SK-N-SH (cell line): ENCODE results near the gene SH2D3A. TPM values are rescaled to one million over a fixed set of nuclear protein-coding genes. Genes with fewer than 3 reads are reported as not detected.

Experiments
- CTCF ChIA-PET: fragments of 300-600, 350-600 bp; formaldehyde crosslinking; extraction: SDS; loops from one replicate; lab custom pipeline; 2021; lab: Yijun Ruan, JAX
- POLR2A ChIA-PET: fragments of 350-600 bp; sonication (Branson Sonifier 250); formaldehyde crosslinking; extraction: SDS; loops from one replicate; lab custom pipeline; 2020; ENCODE audit warnings: antibody characterized with exemption, inconsistent platforms; lab: Yijun Ruan, JAX
- DNase-seq: peaks from one replicate; pipeline ENCODE4 v3.0.0; 2012
- H2AFZ ChIP-seq: fragments of 200-600 bp; sonication (generic); 2 replicates; pipeline ENCODE4 v1.8.1; 2016; ENCODE audit warnings: antibody characterized with exemption, mild to moderate bottlenecking, low read depth
- H3F3A ChIP-seq: fragments of 200-600 bp; sonication (generic); replicated peaks from 2 replicates; pipeline ENCODE3; 2016; ENCODE audit warnings: antibody characterized with exemption, mild to moderate bottlenecking; ENCODE audit not compliant: insufficient read depth
- H3K27ac ChIP-seq, 2 experiments: fragments of 200-500 bp in 1 of 2; fragments of 200-600 bp in 1 of 2; sonication (Bioruptor generic) in 1 of 2; sonication (generic), shearing (Covaris generic) in 1 of 2; 2 replicates each; pipeline versions ENCODE4 v1.5.1 to v1.6.1; 2014 to 2016; ENCODE audit warnings: low read depth in 2 of 2, inconsistent platforms in 1 of 2, low read length in 1 of 2, mild to moderate bottlenecking in 1 of 2, mixed read lengths in 1 of 2
- H3K27me3 ChIP-seq: fragments of 200-600 bp; sonication (generic), shearing (Covaris generic); 2 replicates; pipeline ENCODE4 v1.6.1; 2016; ENCODE audit warnings: mixed run types; ENCODE audit not compliant: insufficient read depth
- H3K36me3 ChIP-seq, 2 experiments: fragments of 200-500 bp in 1 of 2; fragments of 200-600 bp in 1 of 2; sonication (Bioruptor generic) in 1 of 2; sonication (generic) in 1 of 2; replicated peaks in 1 of 2; 2 replicates each; pipeline versions ENCODE3 to v1.5.1; 2014 to 2016; ENCODE audit warnings: low read length in 1 of 2, mild to moderate bottlenecking in 1 of 2; ENCODE audit not compliant: insufficient read depth in 2 of 2, control insufficient read depth in 1 of 2
- H3K4me1 ChIP-seq, 2 experiments: fragments of 200-500 bp in 1 of 2; fragments of 200-600 bp in 1 of 2; sonication (Bioruptor generic) in 1 of 2; sonication (generic), shearing (Covaris generic) in 1 of 2; 2 replicates each; pipeline versions ENCODE4 v1.5.1 to v1.6.1; 2014 to 2016; ENCODE audit warnings: low read depth in 1 of 2, low read length in 1 of 2, mixed run types in 1 of 2; ENCODE audit not compliant: insufficient read depth in 2 of 2, control insufficient read depth in 1 of 2
- H3K4me2 ChIP-seq: fragments of 200-600 bp; sonication (generic), shearing (Covaris generic); 2 replicates; pipeline ENCODE4 v1.6.1; 2017; ENCODE audit warnings: mixed run types
- H3K4me3 ChIP-seq, 2 experiments: fragments of 200-500 bp in 1 of 2; fragments of 200-600 bp in 1 of 2; sonication (Bioruptor generic) in 1 of 2; sonication (generic), shearing (Covaris generic) in 1 of 2; 2 replicates each; pipeline versions ENCODE4 v1.5.1 to v1.8.1; 2014 to 2016; ENCODE audit warnings: low read depth in 2 of 2, inconsistent platforms in 1 of 2, low read length in 1 of 2, mild to moderate bottlenecking in 1 of 2, mixed read lengths in 1 of 2, moderate library complexity in 1 of 2
- H3K79me2 ChIP-seq: fragments of 200-600 bp; sonication (generic); 2 replicates; pipeline ENCODE4 v1.8.1; 2017; ENCODE audit warnings: mild to moderate bottlenecking; ENCODE audit not compliant: insufficient read depth
- H3K9ac ChIP-seq: fragments of 200-600 bp; sonication (generic); 2 replicates; pipeline ENCODE4 v1.6.1; 2017; ENCODE audit warnings: mixed run types
- H3K9me2 ChIP-seq: fragments of 200-600 bp; sonication (generic); 2 replicates; pipeline ENCODE4 v1.6.1; 2017; ENCODE audit warnings: mixed run types
- H3K9me3 ChIP-seq: fragments of 200-600 bp; sonication (generic); 2 replicates; pipeline ENCODE4 v1.6.1; 2017; ENCODE audit warnings: mixed run types, mild to moderate bottlenecking, moderate library complexity
- H4K20me1 ChIP-seq: fragments of 200-600 bp; sonication (generic); 2 replicates; pipeline ENCODE4 v1.6.1; 2017; ENCODE audit warnings: mild to moderate bottlenecking, mixed run types; ENCODE audit not compliant: insufficient read depth
- CHD2 ChIP-seq: fragments of 150-350 bp; IDR thresholded peaks from 2 replicates; pipeline ENCODE4 v1.6.1; 2018; ENCODE audit warnings: low read length; ENCODE audit not compliant: partially characterized antibody
- ELF1 ChIP-seq: IDR thresholded peaks from 2 replicates; pipeline ENCODE4 v1.4.0; 2012
- EZH2phosphoT487 ChIP-seq: fragments of 200-600 bp; sonication (generic); IDR thresholded peaks from 2 replicates; pipeline ENCODE4 v1.6.1; 2017; ENCODE audit warnings: low read depth, mixed run types, mild to moderate bottlenecking, antibody characterized with exemption, moderate library complexity, borderline replicate concordance
- GABPA ChIP-seq: IDR thresholded peaks from 2 replicates; pipeline ENCODE4 v1.4.0; 2012; ENCODE audit warnings: low read depth, mild to moderate bottlenecking
- JUND ChIP-seq: IDR thresholded peaks from 2 replicates; pipeline ENCODE4 v1.4.0; 2012
- MEF2A ChIP-seq: IDR thresholded peaks from 2 replicates; pipeline ENCODE4 v1.4.0; 2012; ENCODE audit warnings: low read depth, borderline replicate concordance
- NFIC ChIP-seq: IDR thresholded peaks from 2 replicates; pipeline ENCODE4 v1.4.0; 2012; ENCODE audit warnings: borderline replicate concordance
- NRF1 ChIP-seq: IDR thresholded peaks from 2 replicates; pipeline ENCODE4 v1.6.1; 2012; ENCODE audit warnings: low read depth, mild to moderate bottlenecking, low read length
- RAD21 ChIP-seq: IDR thresholded peaks from 2 replicates; pipeline ENCODE4 v1.6.1; 2012; ENCODE audit warnings: mild to moderate bottlenecking, low read length
- RCOR1 ChIP-seq: fragments of 150-350 bp; IDR thresholded peaks from 2 replicates; pipeline ENCODE4 v1.6.1; 2017; ENCODE audit warnings: antibody characterized with exemption, low read length
- RFX5 ChIP-seq: IDR thresholded peaks from 2 replicates; pipeline ENCODE4 v1.6.1; 2012; ENCODE audit warnings: mild to moderate bottlenecking, improper control_type of control experiment, low read length
- RXRA ChIP-seq: IDR thresholded peaks from 2 replicates; pipeline ENCODE4 v1.4.0; 2012; ENCODE audit warnings: low read depth, mild to moderate bottlenecking, borderline replicate concordance
- TAF1 ChIP-seq: IDR thresholded peaks from 2 replicates; pipeline ENCODE4 v1.6.1; 2012; ENCODE audit warnings: low read depth, mild to moderate bottlenecking, low read length, moderate library complexity, borderline replicate concordance
- YY1 ChIP-seq: IDR thresholded peaks from 2 replicates; pipeline ENCODE4 v1.4.0; 2012; ENCODE audit warnings: low read depth, mild to moderate bottlenecking
- WGBS: methylation state at CpG from one replicate; pipeline ENCODE4 v1.1.6; 2017; ENCODE audit warnings: low lambda C conversion rate; 5-methylcytosine and 5-hydroxymethylcytosine counted together
- polyA plus RNA-seq, 3 experiments: library from polyadenylated mRNA; depleted of rRNA; stranded (reverse); fragments of >200 nt; gene quantifications; 2 replicates each; pipeline ENCODE4 v1.2.3, GENCODE V29; 2012
- TF ChIP-seq, protein P1 (sequence below): IDR thresholded peaks from 2 replicates; pipeline ENCODE4 v1.4.0; 2012; ENCODE audit warnings: low read depth, borderline replicate concordance
- TF ChIP-seq, protein P2 (sequence below): fragments of 150-350 bp; IDR thresholded peaks from 2 replicates; pipeline ENCODE4 v1.6.1; 2016; ENCODE audit warnings: mild to moderate bottlenecking, low read depth, low read length

SH2D3A gene
- polyA plus RNA-seq, 1 of the 3 experiments (the other 2 are of a cell fraction): 0.35 TPM

DNA sequence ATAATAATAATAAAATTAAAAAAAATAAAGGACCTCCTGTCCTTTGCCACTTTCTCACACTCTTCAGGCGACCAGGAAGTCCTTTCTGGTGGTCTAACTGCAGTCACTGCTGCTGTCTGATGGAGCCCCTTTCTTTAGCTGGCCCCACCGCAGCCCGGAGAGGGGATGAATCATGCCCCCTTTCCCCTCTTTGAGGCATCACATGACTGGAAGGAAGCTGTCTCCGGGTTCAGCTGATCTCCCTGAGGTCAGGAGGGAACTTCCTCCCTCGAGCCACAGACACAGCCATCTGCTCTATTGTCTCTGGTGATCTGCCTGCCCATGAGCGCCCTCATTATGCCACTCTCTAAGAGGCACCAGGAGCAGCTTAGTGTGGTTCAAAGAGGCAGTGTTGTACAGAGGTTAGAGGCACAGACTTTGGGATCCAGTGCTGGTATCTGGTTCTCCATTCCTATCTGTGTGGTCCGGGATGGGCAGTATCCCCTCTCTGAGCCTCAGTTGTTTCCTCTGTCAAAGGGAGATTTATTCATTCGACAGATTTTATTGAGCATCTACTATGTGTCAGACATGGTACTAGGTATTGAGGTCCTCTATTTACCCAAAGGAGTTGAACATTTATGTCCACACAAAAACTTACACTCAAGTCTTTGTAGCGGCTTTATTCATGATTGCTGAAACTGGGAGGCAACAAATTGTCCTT lies 35.3 kb upstream of the SH2D3A start:
- no peak overlapping the region for H2AFZ ChIP-seq
- CTCF ChIA-PET: no interaction called here
- TF ChIP-seq YY1 (no peak), RXRA (no peak), CHD2 (no peak)
- TF ChIP-seq, protein P1, sequence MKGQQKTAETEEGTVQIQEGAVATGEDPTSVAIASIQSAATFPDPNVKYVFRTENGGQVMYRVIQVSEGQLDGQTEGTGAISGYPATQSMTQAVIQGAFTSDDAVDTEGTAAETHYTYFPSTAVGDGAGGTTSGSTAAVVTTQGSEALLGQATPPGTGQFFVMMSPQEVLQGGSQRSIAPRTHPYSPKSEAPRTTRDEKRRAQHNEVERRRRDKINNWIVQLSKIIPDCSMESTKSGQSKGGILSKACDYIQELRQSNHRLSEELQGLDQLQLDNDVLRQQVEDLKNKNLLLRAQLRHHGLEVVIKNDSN: 0 out of 2 replicates have a peak, but pooled peaks have one; percentile 26

DNA sequence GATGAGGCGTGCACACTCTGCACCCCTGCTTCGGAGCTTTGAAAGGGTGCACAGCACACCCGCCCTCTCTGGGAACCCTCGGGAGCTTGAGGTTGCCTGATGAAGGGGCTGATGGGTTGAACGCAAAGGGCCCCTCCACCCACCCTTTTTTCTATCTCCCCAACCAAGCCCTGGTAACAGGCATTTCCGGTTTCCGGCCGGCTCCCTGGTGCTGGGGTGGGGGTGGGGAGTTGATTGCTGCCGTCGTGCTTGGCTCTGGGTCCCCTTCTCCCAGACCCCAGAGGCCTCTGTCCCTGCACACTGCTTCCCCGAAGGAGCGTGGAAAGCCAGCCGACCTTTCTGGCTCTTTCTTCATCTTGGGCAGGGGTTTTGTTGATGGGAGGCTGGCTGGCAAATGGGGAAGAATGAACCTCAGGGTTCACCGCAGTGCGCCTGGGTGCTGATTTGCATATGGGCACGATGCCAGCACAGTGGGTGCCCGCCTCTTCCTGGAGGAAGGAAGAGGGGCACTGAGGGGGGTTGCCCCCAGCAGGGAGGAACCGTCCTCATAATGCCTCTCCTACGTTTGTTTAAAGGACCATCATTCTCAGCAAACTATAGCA lies 34.4 kb upstream of the SH2D3A start:
- no peaks in the 10 kb centered on the region for H3K36me3 ChIP-seq
- H3K4me2 ChIP-seq: peak overlapping the region; percentile 57; the same call in 1 of the 2 replicates
- H3K79me2 ChIP-seq: no peaks in the 10 kb centered on the region
- POLR2A ChIA-PET: no interaction called here
- H3K4me1 ChIP-seq: peaks cover 0 to 2% of the 10 kb centered on the region in 2 experiments; a peak in 1 of 4 replicates
- peak; percentile 32 for DNase-seq
- peak overlapping the region; percentile 47; the same call in 1 of the 2 replicates for H2AFZ ChIP-seq
- TF ChIP-seq MEF2A (no peak), NFIC (0 out of 2 replicates have a peak, but pooled peaks have one; percentile 25), GABPA (peak; percentile 55; the same call in 1 of the 2 replicates)
- 4% methylated on average over 13 of the region's 19 CpGs for WGBS
- no peaks in the 10 kb centered on the region for H4K20me1 ChIP-seq
- H3K27ac ChIP-seq: no peak overlapping the region
- peaks cover 40% of the 10 kb centered on the region; the same call in 1 of the 2 replicates for H3K27me3 ChIP-seq
- CTCF ChIA-PET: no interaction called here
- H3K4me3 ChIP-seq: peak overlapping the region in 1 of 2 experiments; percentile 19; a peak in 1 of 4 replicates
- H3F3A ChIP-seq: no peaks in the 10 kb centered on the region
- no peaks in the 10 kb centered on the region for H3K9me3 ChIP-seq
- H3K9ac ChIP-seq: no peak overlapping the region
- no peaks in the 10 kb centered on the region for H3K9me2 ChIP-seq

More for the DNA sequence above, 35.3 kb upstream of the SH2D3A start:
- POLR2A ChIA-PET: no interaction called here
- 28% methylated on average over 7 of the region's 9 CpGs for WGBS
- H3K4me3 ChIP-seq: no peak overlapping the region
- no peaks in the 10 kb centered on the region for H3K79me2 ChIP-seq
- no peaks in the 10 kb centered on the region for H4K20me1 ChIP-seq
- no peaks in the 10 kb centered on the region for H3K36me3 ChIP-seq
- H3K4me1 ChIP-seq: peaks cover 0 to 2% of the 10 kb centered on the region in 2 experiments; a peak in 1 of 4 replicates
- H3F3A ChIP-seq: no peaks in the 10 kb centered on the region
- H3K9ac ChIP-seq: no peak overlapping the region
- H3K4me2 ChIP-seq: no peak overlapping the region
- H3K27me3 ChIP-seq: peaks cover 37% of the 10 kb centered on the region; the same call in 1 of the 2 replicates
- H3K9me3 ChIP-seq: no peaks in the 10 kb centered on the region
- no peak overlapping the region for H3K27ac ChIP-seq
- no peaks in the 10 kb centered on the region for H3K9me2 ChIP-seq
- no peak for DNase-seq

DNA sequence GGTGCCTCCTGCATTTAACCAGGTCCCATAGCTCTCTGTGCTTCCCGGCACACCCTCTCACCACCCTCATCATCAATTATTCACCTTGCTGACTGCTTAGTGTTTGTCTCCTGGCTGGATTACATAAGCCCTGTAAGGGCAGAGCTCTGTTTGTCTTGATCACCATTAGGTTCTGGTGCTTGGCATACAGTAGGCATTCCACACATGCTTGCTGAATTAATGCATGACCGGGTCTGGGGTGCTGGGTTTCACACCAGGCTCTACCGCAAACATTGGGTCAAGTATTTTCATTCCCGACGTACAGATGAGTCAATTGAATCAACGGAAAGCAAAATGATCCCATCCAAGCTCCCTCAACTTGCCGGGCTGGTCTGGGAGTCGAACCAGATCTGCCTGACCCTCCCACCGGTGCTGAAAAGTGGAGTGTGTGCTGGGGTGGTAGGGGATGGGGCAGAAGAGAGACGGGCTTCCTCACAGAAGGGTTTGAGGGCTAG lies 33.8 kb upstream of the SH2D3A start:
- 26% methylated on average over 9 of the region's 10 CpGs for WGBS
- Histone ChIP-seq H3F3A (no peaks in the 10 kb centered on the region), H3K27ac (no peak overlapping the region), H3K27me3 (peaks cover 39% of the 10 kb centered on the region; the same call in 1 of the 2 replicates), H3K9me3 (no peaks in the 10 kb centered on the region), H4K20me1 (no peaks in the 10 kb centered on the region), H2AFZ (peak overlapping the region; percentile 47), H3K36me3 (no peaks in the 10 kb centered on the region), H3K79me2 (no peaks in the 10 kb centered on the region), H3K4me1 (peaks cover 0 to 2% of the 10 kb centered on the region in 2 experiments; a peak in 1 of 4 replicates), H3K9ac (no peak overlapping the region), H3K4me3 (0 out of 4 replicates have a peak overlapping the region, but pooled peaks of 1 of the 2 experiments have one; percentile 19), H3K4me2 (peak overlapping the region; percentile 57; the same call in 1 of the 2 replicates), H3K9me2 (no peaks in the 10 kb centered on the region)
- ChIA-PET CTCF (no interaction called here), POLR2A (no interaction called here)
- no peak for DNase-seq
- TF ChIP-seq NFIC (no peak), NRF1 (no peak), TAF1 (no peak), RXRA (no peak), JUND (no peak), EZH2phosphoT487 (no peak), RFX5 (no peak), RCOR1 (no peak), RAD21 (no peak), MEF2A (no peak), ELF1 (no peak)
- TF ChIP-seq, protein P1: no peak
- TF ChIP-seq, protein P2, sequence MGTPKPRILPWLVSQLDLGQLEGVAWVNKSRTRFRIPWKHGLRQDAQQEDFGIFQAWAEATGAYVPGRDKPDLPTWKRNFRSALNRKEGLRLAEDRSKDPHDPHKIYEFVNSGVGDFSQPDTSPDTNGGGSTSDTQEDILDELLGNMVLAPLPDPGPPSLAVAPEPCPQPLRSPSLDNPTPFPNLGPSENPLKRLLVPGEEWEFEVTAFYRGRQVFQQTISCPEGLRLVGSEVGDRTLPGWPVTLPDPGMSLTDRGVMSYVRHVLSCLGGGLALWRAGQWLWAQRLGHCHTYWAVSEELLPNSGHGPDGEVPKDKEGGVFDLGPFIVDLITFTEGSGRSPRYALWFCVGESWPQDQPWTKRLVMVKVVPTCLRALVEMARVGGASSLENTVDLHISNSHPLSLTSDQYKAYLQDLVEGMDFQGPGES: no peak
